HG02840 (cell line): ENCODE measurements around the gene ST7L.

Experiments used
- ATAC-seq: cut with Tn5 transposase; IDR thresholded peaks from one replicate; pipeline ENCODE4 v1.9.1; 2021; ENCODE audit warnings: mild to moderate bottlenecking, moderate library complexity, moderate number of reproducible peaks; ENCODE audit not compliant: unreplicated experiment, low FRiP score

Gene ST7L

DNA sequence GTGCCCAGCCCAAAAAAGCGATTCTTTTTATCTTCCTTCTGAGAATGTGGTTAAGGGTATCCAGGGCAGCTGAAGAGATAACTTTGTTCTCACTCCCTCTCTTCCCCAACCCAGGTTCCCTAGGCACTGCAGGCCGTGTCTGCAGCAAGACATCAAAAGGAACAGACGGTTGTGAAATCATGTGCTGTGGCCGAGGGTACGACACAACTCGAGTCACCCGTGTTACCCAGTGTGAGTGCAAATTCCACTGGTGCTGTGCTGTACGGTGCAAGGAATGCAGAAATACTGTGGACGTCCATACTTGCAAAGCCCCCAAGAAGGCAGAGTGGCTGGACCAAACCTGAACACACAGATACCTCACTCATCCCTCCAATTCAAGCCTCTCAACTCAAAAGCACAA lies 98.8 kb downstream of the ST7L start:
- ATAC-seq, result no peak

DNA sequence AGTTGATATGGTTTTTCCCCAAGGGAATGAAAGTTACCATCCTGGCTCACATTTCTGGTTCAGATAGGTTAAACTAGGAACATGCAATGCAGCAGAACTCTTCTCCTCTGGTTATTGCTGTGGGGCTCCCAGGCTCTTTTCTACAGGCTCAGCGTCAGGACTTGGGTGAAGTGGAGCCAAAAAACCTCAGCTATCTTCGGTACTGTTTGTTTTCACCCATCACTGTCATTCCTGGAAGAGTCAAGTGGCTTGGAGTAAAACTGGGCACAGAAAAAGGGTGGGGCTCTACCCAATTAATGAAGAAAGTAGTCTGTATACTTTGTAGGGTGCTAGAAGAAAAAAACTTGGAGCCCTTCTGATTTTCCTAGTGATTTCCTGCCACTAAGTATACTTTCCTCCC lies 100.8 kb downstream of the ST7L start:
- no peak for ATAC-seq

DNA sequence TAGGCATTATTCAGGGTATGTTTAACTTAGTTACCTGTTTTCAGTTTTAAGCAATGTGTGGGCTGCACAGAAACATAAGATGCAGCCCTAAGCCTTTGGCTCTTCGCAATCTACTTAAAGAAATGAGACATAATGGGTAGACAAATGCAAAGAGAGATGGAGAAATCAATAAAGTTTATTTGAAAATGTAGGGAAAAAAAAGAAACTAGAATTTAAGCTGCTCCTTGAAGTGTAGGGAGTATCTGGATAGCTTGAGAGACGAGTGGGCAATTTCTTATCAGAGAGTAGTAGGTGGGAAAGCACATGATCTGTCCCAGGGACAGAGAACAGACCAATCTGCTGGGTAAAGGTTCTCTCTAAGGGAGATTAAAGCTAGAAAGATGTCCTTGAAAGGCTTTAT lies 101.3 kb downstream of the ST7L start:
- no peak for ATAC-seq

DNA sequence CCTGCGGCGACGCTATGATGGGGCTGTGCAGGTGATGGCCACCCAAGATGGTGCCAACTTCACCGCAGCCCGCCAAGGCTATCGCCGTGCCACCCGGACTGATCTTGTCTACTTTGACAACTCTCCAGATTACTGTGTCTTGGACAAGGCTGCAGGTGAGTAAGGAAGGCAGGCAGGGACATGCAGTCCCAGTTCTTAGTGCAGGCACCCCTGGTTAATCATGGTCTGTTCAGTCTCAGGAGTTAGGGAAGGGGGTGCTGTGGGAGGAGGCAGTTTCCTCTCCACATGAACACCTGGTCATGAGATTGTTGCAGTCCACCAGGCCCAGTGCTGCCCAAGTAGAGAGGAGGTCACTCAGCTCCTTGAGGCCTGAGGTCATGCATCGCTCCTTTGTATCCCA lies 101.7 kb downstream of the ST7L start:
- no peak for ATAC-seq

DNA sequence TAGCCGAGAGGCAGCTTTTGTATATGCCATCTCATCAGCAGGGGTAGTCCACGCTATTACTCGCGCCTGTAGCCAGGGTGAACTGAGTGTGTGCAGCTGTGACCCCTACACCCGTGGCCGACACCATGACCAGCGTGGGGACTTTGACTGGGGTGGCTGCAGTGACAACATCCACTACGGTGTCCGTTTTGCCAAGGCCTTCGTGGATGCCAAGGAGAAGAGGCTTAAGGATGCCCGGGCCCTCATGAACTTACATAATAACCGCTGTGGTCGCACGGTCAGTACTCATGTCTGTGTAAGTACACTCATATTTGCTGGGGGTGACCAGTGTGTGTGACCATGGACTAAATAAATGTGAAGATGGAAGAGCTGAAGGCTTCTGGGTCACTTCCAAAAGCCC lies 102.8 kb downstream of the ST7L start:
- no peak for ATAC-seq

DNA sequence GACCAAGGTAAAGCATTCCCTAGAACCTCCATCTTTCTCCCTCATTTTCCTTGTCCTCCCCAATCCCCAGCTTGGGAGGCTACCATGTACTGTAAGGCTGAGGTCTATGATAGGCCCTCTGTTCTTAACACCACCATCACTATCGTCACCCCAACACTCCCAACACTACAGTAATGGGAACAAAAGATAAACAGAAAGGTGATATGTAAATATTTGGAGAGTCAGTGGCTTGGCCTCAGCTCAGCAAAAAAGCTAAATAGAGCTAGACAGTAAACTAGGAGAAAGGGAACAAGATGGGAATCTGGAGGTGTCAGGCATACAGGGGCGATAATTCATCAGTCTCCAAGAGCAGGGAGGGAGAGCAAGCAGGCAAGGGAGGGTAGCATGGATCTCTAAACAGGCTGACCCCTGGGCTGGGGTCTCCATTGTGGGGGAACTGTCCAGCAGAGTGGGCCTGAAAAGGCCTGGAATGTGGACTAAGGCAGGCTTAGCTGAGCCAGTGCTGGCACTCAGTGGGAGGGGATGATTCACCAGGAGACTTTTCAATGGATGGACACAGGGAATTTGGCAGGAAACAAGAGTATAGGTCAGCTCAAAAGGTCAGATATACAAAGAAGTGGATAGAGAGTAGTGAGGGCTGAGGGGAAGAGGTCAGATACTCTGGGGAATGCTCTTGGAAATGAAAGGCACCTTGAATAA lies 103.5 kb downstream of the ST7L start:
- no peak for ATAC-seq

DNA sequence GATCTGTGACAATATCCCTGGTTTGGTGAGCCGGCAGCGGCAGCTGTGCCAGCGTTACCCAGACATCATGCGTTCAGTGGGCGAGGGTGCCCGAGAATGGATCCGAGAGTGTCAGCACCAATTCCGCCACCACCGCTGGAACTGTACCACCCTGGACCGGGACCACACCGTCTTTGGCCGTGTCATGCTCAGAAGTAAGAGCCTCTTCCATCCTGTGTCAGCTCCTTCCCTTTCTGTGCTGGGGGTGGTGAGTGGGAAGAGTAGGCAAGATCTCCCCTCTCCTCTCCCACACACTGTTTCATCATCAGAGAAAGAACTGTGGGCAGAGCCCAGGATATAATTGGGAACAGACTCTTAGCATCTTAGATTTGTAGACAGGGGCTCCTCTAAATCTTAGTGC lies 104.0 kb downstream of the ST7L start:
- ATAC-seq, result no peak

DNA sequence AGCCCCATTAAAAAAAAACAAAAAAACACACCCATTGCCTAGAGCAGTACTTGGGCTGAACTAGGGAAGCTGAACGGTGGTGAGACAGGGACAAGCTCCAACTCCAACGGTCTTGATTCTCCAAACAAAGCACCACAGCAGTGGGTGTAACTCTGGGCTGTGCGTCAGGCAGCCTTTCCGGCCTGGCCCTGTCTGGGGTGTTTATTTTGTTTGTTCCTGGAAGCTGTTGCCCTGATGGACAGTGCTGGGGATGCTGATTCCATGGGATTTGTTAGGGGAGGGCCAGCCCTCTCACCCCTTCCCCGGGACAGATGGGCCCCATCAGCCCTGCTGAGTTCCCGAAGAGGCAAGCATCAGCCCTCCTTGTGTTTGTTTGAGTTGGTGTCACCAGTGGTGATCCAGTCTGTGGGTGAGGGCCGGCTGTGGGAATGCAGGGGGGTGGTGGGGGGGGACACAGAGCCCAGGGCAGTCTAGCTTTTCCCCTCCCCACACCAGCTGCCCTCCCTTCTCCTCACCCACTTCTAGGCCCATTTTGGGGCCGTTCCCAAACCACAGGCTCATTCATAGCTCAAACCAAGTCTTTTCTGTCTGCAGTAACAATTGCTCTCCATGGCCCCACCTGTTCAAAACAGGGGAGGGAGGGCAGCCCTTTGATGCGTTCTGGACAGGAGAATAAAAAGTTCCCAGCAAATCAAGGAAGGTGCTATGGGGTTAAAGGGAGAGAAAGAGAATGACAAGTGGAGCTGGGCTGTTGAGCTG lies 105.7 kb downstream of the ST7L start:
- no peak for ATAC-seq

DNA sequence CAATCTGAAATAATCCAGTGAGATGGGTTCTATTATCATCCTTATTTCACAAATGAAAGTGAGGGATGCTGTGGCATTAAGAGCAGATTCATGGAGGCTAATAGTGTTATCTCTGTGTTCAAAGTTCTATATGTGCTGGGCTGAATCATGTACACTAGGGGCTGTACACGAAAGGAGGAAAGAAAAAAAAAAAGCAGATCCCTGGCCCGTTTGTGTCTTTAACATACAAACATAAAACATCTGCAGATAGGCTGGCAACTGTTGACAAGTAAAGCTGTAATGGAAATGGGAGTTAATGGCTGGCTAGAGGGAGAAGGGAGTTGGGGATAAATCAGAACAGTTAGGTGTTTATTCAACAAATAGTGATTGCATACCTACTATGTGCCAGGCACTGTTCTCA lies 107.0 kb downstream of the ST7L start:
- ATAC-seq, result no peak

DNA sequence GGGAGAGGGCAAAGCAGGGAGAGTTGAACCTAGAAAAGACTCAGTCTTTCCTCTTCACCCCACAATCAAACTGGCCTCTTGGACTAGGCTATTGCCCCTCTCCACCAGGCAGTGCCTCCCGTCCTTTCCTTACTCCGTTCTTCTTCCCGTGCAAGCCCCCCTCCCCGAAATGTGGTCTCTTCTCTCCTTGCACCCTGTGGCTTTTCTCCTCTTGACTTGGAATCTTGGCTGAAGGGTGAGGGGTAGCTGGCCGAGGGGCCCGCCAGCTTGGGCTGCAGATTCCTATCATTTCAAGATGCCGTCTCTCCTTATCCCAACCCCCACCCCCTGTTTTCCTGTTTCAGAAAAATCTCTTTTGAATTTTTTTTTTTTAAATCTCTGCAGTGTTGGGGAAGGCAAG lies 108.6 kb downstream of the ST7L start:
- no peak for ATAC-seq

DNA sequence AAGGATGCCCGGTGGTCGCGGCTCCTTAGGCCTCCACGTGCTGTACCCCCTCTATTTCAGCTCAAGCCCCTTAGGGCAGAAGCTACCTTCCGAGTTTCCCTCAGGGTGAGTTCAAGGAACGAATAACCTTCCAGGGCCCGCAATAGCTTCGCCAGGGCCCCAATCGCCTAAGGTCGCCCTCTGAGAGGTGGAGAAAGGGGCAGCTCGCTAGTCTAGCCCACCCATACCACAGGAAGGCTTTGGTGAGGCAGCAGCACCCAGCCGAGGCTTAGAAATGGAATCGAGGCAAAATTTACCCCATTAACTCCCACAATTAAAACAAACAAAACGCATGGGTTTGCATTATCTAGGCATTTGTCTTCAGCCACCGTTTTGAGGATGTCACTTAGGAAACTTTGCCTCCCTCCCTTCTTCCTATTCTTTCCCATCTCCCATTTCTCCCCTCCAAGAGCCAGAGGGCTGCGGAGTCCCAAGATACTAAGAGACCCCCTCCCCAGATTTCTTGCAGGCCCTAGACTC lies 109.2 kb downstream of the ST7L start:
- ATAC-seq, result no peak

DNA sequence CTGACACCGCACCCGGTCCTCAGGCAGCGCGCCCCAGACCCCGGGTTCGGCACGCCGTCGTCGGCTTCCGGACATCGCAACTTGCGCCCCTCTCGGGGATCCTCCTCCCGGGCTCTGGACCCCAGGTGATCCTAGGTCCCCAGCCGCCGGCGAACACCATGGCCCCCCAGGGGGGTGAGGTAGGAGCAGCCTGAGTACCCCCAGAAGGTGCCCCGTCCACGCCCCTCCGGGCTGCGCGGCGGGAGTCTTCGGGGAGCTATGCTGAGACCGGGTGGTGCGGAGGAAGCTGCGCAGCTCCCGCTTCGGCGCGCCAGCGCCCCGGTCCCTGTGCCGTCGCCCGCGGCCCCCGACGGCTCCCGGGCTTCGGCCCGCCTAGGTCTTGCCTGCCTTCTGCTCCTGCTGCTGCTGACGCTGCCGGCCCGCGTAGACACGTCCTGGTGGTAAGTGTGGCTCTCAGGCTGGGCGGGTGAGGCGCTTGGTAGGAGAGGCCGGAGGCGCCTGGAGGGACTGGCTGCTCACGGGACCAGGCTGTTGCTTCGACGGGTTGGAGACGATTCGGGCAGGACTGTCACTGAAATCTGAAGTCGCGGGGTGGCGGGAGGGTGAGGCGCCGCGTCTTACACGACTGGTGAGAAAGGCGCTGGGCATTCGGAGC lies 109.8 kb downstream of the ST7L start:
- ATAC-seq, result no peak

DNA sequence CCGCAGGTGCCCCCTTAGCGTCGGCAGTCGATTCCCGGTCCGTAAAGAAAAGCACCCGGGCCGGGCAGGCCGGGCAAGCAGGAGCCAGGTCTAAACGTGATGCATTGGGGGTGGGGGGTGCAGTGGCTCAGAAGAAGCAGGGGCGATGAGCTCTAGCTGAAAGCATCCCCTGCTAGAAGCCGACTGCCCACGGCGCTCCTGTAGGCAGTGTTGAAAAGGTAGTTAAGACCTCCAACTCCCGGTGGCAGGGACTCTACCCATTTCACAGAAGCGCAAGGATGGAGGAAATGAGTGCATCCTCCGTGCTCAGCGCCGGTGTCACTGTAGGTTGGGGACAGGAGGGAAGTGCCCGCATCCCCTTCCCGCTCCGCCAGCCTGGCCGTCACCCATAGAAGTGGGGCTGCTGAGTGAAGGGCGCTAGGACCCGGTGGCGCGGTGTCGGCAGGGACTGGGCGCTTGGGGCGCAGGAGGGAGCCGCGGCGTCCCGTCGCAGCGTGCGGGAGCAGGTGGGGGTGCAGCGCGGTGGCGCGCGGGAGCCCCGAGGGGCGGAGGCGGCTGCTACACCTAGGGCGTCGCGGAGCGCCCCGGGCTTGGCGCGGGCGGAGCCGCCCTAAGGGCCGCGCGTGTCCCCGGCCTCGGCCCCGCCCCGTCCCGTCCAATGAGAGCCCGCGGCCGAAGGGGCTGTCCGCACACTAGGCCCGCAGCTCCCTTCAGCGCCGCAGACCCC lies 110.5 kb downstream of the ST7L start, which contains the start of gene WNT2B:
Gene WNT2B (plus strand): TSS at position 688 of the 727 bp plus-strand sequence. CDS start 298 bp downstream, outside the sequence.
- ATAC-seq, result no peak

DNA sequence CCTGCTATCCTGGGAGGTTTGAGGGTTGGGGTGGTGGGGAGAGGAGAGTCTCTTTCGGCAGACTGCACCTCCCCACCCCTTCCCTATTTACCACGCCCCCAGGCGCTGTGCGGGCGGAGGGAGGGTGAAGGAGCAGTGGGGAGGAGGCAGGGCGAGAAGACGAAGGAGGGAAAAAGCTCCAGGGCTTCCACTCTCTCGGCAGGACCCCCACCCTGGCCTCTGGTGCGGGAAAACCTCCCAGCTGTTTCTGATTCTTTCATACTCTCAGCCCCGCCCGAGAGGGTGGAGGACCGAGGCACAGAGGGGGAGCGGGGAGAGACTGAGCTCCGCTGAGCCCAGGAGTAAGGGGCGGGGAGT lies 111.0 kb downstream of the ST7L start:
- ATAC-seq, result no peak

DNA sequence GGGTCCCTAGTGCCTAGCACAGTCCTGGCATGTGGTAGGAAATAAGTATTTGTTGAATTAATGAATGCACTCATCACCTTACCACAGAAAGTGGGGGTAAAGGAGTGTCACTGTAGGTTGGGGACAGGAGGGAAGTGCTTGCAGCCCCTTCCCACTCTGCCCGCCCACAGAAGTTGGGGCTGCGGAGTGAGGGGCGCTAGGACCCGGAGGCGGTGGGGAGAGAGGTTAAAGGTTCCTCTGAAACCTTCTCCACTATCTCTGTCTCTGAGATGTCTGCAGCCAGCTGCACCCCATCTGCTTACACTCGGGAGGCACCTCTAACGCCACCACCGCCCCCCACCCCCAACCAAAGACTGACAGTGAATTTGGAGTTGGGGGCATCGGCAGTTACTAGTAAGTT lies 111.6 kb downstream of the ST7L start:
- ATAC-seq, result no peak

DNA sequence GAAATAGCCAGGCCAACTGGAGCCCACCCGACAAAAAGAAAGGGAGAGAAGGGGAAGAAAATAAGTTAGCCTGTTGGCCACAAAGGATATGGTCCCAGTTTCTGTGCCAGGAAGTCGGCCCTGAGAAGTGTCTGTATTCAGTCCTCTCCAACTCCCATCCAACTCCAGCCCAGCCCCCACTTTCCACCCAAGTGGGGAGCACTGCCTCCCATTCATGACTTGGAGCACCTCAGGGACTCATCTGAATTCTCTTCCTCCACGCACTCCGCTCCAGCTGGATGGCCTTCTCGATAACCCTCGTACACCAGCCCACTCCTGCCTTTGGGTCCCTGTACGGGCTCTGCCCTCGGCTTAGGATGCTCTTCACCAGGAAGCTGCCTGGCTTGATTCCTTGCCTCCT lies 112.2 kb downstream of the ST7L start:
- ATAC-seq, result no peak

DNA sequence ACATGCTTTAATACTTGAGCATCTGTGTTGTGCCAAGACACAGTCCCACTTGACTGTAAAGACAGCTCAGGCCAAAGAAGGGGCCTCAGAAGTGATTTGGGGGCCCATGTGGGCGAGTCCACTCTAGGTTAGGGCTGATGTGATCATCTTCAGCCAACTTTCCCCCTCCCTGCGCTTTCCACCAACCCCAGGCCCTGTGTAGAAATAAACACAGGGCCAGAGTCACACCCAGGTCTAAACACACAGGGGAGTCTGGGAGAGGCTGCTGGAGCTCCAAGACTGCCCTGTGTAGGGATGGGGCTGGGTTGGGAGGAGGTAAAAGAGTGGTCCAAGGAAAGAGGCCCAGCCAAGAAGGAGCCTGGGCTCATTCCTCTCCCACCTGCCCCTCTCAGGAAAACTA lies 112.6 kb downstream of the ST7L start:
- no peak for ATAC-seq

DNA sequence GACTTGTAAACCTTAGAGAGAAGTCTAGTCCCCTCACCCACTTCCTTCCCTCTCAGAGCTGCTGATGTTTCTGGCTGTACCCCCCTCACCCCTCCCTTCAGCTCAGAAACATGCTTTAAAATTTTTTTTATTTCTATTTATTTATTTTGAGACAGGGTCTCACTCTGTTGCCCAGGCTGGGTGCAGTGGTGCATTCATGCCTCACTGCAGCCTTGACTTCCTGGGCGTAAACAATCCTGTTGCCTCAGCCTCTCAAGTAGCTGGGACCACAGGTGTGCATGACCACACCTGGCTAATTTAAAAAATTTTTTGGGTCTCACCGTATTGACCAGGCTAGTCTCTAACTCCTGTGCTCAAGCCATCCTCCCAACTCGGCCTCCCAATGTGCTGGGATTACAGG lies 113.1 kb downstream of the ST7L start:
- no peak for ATAC-seq

DNA sequence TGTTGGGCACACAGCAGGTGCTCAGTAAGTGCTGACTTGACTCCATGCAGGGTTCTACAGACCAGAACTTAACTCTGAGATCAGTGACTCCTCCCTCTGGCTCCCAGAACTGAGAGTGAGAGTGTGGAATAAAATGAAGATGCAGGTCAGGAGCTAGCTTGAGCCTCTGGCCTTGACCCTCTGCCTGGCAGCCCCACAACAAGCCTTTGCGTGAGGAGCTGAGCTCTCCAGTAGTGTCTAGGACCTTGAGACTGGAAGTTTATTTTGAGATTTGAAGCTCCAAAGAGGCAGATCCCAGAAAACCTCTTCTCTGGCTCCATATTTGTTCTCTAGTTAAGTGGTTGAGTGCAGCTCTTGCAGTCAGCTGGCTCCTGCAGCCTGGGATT lies 113.5 kb downstream of the ST7L start:
- no peak for ATAC-seq

DNA sequence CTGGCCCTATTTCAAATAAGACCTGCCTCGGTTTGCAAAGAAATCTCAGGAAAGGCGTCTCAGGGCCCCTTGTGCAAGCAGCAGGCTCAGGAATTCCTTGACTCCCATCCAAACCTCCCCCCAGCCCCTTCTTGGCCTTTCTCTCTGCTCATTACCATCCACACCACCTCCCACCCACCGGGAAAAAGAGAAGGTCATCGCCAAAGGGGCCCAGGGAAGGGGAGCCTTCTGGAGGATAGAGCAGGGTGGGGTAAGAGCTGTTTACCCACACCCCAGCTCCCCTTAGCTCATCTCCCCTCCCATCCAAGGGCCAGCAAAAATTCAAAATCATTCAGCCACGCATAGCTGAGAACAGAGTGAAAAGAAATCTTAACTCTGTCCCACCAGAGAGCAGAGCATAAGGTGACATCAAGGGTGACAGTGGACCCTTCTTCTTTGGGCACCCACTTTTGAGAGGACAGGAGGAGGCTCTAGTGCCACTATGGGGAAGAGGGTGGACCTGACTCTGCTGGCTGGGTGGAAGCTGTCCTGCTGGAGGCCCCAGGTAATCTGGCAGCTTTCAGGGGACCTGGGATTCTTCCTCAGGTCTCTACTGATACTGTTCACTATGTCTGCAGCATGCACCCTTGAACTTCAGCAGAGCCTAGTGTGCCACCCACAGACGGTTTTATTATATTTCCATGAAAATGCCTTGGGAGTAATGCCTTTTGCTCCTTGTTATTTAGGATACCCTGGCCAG lies 114.1 kb downstream of the ST7L start:
- ATAC-seq, result no peak
